Tibial nerve (tissue), 4 donors: ENCODE measurements around the gene VDR. TPM values are rescaled to one million over a fixed set of nuclear protein-coding genes. Genes with fewer than 3 reads are reported as not detected.
"Not testable (repeated sequence)": the region's sequence is repeated elsewhere in the genome, so short reads cannot be mapped to it uniquely, and the experiment has no call there.

Source experiments
- DNase-seq, 2 donors: peaks; one replicate each; pipeline ENCODE4 v3.0.0-alpha.2; 2019; ENCODE audit warnings: low spot score in 2 of 2
- H3K27ac ChIP-seq, 4 donors: fragments of 200-600 bp; sonication (generic) in 3 of 4; one replicate each; pipeline ENCODE4 v1.5.1; 2017 to 2019; ENCODE audit warnings: mild to moderate bottlenecking in 1 of 4
- H3K27me3 ChIP-seq, 2 donors: fragments of 200-600 bp; sonication (generic) in 1 of 2; one replicate each; pipeline versions ENCODE4 v1.5.1 to v1.6.0; 2017 to 2019
- H3K36me3 ChIP-seq, 3 donors: fragments of 200-600 bp; sonication (generic); one replicate each; pipeline ENCODE4 v1.5.1; 2018 to 2019
- H3K4me1 ChIP-seq, 4 donors: fragments of 200-600 bp; sonication (generic) in 3 of 4; one replicate each; pipeline ENCODE4 v1.5.1; 2017 to 2019
- H3K4me3 ChIP-seq, 4 donors: fragments of 200-600 bp; sonication (generic) in 3 of 4; one replicate each; pipeline ENCODE4 v1.5.1; 2017 to 2019; ENCODE audit warnings: mild to moderate bottlenecking in 1 of 4, moderate library complexity in 1 of 4
- H3K9me3 ChIP-seq, 4 donors: fragments of 200-600 bp; sonication (generic) in 3 of 4; one replicate each; pipeline ENCODE4 v1.5.1; 2017 to 2019
- EP300 ChIP-seq, 2 donors: sonication (generic); formaldehyde crosslinking; IDR thresholded peaks; one replicate each; pipeline ENCODE4 v1.6.1; 2017; ENCODE audit warnings: antibody characterized with exemption in 2 of 2, mild to moderate bottlenecking in 1 of 2
- POLR2A ChIP-seq, 2 donors: fragments of 450-650 bp; IDR thresholded peaks; one replicate each; pipeline ENCODE4 v1.6.1; 2017; ENCODE audit warnings: antibody characterized with exemption in 2 of 2, mild to moderate bottlenecking in 2 of 2, moderate library complexity in 2 of 2
- WGBS, 2 donors: methylation state at CpG; one replicate each; pipeline ENCODE4 v1.1.5; 2018; 5-methylcytosine and 5-hydroxymethylcytosine counted together
- total RNA-seq, 4 donors: library from RNA; depleted of rRNA; stranded (reverse); fragments of >200 nt; gene quantifications; one replicate each; pipeline ENCODE4 v1.1.0, GENCODE V29; 2016
- TF ChIP-seq, protein P1 (sequence below), 5 experiments: fragments of 200-600 bp in 3 of 5; fragments of 450-650 bp in 2 of 5; sonication (generic) in 3 of 5; IDR thresholded peaks; one replicate each; pipeline ENCODE4 v1.5.1; 2016 to 2019; ENCODE audit warnings: antibody characterized with exemption in 5 of 5, mild to moderate bottlenecking in 3 of 5, moderate library complexity in 2 of 5

Gene VDR
- total RNA-seq, 4 donors from 2014 or later: 0.78 to 6.6 (median 1.1) TPM

DNA sequence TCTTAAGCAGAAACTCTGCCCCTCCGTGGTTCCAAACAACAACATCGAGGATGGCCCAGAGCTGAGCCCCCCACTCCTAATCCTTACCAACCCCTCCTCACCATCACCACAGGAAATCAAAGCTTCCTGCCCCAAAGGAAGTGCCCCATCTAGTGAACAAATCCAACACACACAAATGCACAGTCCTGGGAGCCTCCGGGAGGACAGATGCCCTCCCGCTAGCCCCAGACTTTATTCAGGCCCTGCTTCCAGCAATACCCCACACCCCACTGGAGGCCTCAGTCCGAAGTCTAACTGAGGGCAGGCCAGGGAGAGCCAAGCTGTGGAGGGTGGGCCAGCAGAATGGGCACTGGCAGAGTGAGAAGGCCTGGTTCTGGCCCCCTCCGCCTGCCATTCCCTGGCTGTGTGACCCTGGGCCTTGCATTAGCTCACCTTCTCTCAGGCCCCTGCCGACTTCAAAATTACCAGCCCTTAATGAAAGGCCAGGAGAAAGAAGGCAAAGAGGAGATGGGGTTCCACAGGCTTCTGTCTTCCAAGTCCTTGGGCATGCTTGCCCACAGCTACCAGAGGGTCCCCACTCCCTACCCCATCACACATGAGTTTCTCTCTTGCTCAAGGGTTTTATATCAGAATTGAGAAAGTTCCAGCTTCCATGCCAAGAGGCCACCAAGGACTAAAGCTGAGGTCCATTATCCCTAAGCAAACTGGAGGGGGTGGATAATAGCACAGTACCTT is 87.4 kb downstream of the VDR start:
- TF ChIP-seq EP300 (IDR thresholded peaks at IDR 0.05): no peak
- TF ChIP-seq, protein P1, sequence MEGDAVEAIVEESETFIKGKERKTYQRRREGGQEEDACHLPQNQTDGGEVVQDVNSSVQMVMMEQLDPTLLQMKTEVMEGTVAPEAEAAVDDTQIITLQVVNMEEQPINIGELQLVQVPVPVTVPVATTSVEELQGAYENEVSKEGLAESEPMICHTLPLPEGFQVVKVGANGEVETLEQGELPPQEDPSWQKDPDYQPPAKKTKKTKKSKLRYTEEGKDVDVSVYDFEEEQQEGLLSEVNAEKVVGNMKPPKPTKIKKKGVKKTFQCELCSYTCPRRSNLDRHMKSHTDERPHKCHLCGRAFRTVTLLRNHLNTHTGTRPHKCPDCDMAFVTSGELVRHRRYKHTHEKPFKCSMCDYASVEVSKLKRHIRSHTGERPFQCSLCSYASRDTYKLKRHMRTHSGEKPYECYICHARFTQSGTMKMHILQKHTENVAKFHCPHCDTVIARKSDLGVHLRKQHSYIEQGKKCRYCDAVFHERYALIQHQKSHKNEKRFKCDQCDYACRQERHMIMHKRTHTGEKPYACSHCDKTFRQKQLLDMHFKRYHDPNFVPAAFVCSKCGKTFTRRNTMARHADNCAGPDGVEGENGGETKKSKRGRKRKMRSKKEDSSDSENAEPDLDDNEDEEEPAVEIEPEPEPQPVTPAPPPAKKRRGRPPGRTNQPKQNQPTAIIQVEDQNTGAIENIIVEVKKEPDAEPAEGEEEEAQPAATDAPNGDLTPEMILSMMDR (IDR thresholded peaks at IDR 0.05): peak in 2 of 5 experiments; percentile 14 to 26
- Histone ChIP-seq H3K27ac (peak overlapping the region; percentile 77 to 99 (median 97)), H3K4me1 (peaks cover 5 to 82% (median 72%) of the 10 kb centered on the region in 4 donors), H3K36me3 (no peaks in the 10 kb centered on the region), H3K27me3 (no peaks in the 10 kb centered on the region), H3K4me3 (peak overlapping the region in 3 of 4 donors; percentile 13 to 90 (median 81)), H3K9me3 (no peaks in the 10 kb centered on the region)
- DNase-seq: no peak
- WGBS, 2 donors: 9 to 19% methylated on average over 5 to 7 of the region's 7 CpGs

DNA sequence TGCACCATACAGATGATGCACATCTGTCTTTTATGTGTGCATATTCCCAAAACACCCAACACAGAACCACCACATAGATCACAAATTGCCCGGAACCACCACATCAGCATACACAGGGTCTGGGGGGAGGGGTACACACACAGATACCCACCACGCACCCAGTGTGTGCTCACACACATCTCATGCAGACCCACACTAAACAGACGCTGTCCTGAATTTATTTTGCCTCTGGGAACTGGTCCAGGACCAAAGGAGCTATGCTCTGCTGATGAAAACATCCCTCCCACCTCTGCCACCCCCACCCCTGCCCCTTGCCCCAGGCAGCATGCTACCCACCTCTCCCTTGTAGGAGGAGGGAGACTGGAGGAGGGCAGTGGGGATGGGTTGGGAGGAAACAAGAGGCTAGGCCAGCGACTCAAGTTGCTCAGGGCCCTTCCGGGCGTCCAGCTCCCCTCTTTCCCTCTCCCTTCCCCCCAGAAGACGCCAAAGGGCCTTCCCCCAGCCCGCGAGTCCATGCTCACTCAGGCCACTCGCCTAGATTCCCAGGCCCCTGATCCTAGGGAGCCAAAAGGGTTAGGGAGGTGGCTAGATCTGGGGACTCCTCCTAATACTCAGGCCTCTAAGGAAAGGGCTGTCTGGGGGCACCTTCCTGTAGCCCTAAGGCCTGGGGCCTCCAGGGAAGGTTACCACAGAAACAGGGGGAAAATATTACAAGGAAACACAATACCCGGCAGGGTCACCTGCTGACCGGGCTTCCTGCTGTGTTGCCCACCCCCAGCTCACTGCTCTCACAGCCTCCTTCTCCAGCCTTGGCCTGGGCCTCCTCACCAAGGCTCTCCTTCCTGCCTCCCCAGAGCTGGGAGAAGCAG is 88.2 kb downstream of the VDR start:
- Histone ChIP-seq H3K4me1 (peaks cover 5 to 82% (median 72%) of the 10 kb centered on the region in 4 donors), H3K27me3 (no peaks in the 10 kb centered on the region), H3K36me3 (no peaks in the 10 kb centered on the region), H3K9me3 (no peaks in the 10 kb centered on the region), H3K4me3 (peak overlapping the region in 3 of 4 donors; percentile 13 to 90 (median 81)), H3K27ac (peak overlapping the region; percentile 77 to 99 (median 97))
- DNase-seq: no peak
- WGBS, 2 donors: 11 to 16% methylated on average over 12 of the region's 12 CpGs
- TF ChIP-seq POLR2A (IDR thresholded peaks at IDR 0.05): no peak
- TF ChIP-seq EP300 (IDR thresholded peaks at IDR 0.05): no peak

DNA sequence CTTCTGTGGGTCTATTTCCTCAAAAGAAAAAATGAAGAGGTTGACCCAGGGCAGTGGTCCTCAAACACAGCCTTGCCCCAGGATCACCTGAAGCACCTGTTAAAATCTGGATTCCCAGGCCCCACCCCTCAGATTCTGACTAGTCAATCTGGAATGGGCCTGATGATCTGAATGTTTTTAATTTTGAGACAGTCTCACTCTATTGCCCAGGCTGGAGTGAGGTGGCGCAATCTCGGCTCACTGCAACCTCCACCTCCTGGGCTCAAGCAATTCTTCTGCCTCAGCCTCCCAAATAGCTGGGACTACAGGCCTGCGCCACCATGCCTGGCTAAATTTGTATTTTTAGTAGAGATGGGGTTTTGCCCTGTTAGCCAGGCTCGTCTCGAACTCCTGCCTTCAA is 89.3 kb downstream of the VDR start:
- H3K36me3 ChIP-seq, H3K4me3 ChIP-seq, H3K9me3 ChIP-seq, H3K27me3 ChIP-seq, DNase-seq: not testable (repeated sequence)
- WGBS, 2 donors: 92 to 97% methylated on average over 5 of the region's 5 CpGs
- H3K4me1 ChIP-seq: peaks cover 6 to 84% (median 73%) of the 10 kb centered on the region in 4 donors
- H3K27ac ChIP-seq: peak overlapping the region; percentile 96 to 99 (median 97)

DNA sequence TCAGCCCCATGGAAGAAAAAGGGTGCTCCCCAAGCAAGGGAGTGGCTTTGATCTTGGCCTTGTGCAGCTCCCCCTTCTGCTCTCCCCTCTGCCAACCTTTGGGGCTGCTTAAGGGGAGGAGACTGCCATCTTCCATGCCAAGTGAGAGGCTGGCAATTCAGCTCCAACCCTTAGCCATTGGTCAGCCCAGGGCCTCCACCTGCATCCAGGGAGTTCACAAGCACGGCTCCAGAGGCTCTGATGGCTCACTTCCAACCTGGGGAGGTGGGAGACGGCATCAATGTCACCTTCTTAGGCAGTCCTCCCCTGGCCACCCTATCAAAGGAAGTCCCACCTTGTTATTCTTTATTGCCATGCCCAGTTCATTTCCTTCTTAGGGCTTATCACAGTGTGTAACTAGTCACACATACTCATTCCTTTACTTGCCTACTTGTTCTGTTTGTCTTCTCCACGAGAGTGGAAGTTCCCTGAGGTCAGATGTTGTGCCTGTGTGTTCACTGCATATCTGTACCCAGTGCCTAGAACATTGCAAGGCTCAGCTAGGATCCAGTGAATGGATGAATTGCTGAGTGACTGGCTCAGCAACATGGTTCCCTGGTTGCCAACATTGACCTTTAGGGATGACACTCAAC is 90.1 kb downstream of the VDR start:
- H3K4me3 ChIP-seq: no peak overlapping the region
- no peaks in the 10 kb centered on the region for H3K27me3 ChIP-seq
- WGBS, 2 donors: 57 to 64% methylated on average over 3 of the region's 3 CpGs
- peak overlapping the region; percentile 96 to 99 (median 97) for H3K27ac ChIP-seq
- no peaks in the 10 kb centered on the region for H3K9me3 ChIP-seq
- DNase-seq: no peak
- H3K36me3 ChIP-seq: no peaks in the 10 kb centered on the region
- peaks cover 6 to 92% (median 81%) of the 10 kb centered on the region in 4 donors for H3K4me1 ChIP-seq
- TF ChIP-seq, protein P1 (IDR thresholded peaks at IDR 0.05): no peak
- TF ChIP-seq EP300 (IDR thresholded peaks at IDR 0.05) (no peak), POLR2A (IDR thresholded peaks at IDR 0.05) (no peak)

DNA sequence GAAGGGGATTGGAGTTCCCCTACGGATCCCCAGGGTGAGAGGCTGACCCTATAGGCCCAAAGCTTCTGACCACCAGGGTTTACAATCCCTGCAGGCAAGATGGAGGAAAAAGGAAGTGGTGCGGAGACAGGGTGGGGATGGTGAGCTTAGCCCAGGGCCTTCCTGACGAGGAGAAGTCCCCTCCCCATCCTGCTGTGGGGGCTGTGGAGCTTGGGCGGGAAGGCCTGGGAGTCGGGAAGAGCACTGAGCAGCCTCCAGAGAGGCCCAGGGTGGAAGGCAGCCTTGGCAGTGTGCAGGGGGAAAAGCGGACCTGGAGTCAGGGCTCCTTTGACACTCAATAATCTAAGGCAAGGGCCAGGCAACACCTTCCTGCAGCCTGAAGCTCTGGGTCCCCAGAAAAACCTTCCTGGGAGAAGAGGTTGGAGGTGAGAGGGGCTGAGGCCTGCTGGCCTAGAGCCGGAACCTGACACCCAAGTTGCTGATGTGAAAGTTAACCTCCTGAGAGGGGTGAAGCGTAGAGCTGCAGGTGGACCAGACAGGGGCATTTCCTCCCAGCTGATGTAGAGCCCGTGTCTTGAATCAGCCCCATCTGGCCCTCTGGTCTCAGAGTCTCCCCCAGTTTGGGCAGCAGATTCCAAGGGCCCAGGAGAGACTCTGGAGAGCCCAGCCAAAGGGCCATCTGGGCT is 91.1 kb downstream of the VDR start:
- peaks cover 6 to 100% (median 91%) of the 10 kb centered on the region in 4 donors for H3K4me1 ChIP-seq
- 24 to 30% methylated on average over 8 to 9 of the region's 9 CpGs for WGBS, 2 donors
- peak overlapping the region; percentile 28 to 51 (median 32) for H3K4me3 ChIP-seq
- peak overlapping the region; percentile 96 to 99 (median 97) for H3K27ac ChIP-seq
- TF ChIP-seq, protein P1 (IDR thresholded peaks at IDR 0.05): peak in 1 of 5 experiments; percentile 21
- TF ChIP-seq POLR2A (IDR thresholded peaks at IDR 0.05) (no peak), EP300 (IDR thresholded peaks at IDR 0.05) (no peak)
- no peaks in the 10 kb centered on the region for H3K9me3 ChIP-seq
- no peak for DNase-seq
- H3K36me3 ChIP-seq: no peaks in the 10 kb centered on the region
- H3K27me3 ChIP-seq: no peaks in the 10 kb centered on the region
